ENCODE results near the gene KIAA0825.

DNA sequence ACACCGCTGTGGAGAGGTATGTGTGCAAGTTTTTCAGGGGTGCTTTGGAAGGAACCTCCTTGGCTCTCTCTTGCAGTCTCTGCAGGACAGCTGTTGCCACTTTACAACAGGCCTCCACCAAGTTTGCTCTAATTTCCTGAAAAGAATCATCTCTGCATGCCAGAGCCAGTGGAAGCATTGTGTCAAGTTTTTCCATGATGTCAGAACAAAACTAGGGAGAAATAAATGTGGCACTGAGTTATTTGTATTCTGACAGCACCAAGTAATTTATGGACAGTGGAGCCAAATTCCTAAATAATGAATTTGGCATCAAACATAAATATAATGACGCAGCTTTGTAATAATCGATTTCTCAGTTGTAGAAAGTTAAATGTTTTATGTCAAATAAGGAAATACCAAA, 146.9 kb downstream of the KIAA0825 start:
- TF ChIP-seq, protein P1, sequence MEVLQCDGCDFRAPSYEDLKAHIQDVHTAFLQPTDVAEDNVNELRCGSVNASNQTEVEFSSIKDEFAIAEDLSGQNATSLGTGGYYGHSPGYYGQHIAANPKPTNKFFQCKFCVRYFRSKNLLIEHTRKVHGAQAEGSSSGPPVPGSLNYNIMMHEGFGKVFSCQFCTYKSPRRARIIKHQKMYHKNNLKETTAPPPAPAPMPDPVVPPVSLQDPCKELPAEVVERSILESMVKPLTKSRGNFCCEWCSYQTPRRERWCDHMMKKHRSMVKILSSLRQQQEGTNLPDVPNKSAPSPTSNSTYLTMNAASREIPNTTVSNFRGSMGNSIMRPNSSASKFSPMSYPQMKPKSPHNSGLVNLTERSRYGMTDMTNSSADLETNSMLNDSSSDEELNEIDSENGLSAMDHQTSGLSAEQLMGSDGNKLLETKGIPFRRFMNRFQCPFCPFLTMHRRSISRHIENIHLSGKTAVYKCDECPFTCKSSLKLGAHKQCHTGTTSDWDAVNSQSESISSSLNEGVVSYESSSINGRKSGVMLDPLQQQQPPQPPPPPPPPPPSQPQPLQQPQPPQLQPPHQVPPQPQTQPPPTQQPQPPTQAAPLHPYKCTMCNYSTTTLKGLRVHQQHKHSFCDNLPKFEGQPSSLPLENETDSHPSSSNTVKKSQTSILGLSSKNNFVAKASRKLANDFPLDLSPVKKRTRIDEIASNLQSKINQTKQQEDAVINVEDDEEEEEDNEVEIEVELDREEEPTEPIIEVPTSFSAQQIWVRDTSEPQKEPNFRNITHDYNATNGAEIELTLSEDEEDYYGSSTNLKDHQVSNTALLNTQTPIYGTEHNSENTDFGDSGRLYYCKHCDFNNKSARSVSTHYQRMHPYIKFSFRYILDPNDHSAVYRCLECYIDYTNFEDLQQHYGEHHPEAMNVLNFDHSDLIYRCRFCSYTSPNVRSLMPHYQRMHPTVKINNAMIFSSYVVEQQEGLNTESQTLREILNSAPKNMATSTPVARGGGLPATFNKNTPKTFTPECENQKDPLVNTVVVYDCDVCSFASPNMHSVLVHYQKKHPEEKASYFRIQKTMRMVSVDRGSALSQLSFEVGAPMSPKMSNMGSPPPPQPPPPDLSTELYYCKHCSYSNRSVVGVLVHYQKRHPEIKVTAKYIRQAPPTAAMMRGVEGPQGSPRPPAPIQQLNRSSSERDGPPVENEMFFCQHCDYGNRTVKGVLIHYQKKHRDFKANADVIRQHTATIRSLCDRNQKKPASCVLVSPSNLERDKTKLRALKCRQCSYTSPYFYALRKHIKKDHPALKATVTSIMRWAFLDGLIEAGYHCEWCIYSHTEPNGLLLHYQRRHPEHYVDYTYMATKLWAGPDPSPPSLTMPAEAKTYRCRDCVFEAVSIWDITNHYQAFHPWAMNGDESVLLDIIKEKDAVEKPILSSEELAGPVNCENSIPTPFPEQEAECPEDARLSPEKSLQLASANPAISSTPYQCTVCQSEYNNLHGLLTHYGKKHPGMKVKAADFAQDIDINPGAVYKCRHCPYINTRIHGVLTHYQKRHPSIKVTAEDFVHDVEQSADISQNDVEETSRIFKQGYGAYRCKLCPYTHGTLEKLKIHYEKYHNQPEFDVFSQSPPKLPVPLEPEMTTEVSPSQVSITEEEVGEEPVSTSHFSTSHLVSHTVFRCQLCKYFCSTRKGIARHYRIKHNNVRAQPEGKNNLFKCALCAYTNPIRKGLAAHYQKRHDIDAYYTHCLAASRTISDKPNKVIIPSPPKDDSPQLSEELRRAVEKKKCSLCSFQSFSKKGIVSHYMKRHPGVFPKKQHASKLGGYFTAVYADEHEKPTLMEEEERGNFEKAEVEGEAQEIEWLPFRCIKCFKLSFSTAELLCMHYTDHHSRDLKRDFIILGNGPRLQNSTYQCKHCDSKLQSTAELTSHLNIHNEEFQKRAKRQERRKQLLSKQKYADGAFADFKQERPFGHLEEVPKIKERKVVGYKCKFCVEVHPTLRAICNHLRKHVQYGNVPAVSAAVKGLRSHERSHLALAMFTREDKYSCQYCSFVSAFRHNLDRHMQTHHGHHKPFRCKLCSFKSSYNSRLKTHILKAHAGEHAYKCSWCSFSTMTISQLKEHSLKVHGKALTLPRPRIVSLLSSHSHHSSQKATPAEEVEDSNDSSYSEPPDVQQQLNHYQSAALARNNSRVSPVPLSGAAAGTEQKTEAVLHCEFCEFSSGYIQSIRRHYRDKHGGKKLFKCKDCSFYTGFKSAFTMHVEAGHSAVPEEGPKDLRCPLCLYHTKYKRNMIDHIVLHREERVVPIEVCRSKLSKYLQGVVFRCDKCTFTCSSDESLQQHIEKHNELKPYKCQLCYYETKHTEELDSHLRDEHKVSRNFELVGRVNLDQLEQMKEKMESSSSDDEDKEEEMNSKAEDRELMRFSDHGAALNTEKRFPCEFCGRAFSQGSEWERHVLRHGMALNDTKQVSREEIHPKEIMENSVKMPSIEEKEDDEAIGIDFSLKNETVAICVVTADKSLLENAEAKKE (CRISPR knock-in tag; IDR thresholded peaks at IDR 0.05): no peak
- TF ChIP-seq, protein P2, sequence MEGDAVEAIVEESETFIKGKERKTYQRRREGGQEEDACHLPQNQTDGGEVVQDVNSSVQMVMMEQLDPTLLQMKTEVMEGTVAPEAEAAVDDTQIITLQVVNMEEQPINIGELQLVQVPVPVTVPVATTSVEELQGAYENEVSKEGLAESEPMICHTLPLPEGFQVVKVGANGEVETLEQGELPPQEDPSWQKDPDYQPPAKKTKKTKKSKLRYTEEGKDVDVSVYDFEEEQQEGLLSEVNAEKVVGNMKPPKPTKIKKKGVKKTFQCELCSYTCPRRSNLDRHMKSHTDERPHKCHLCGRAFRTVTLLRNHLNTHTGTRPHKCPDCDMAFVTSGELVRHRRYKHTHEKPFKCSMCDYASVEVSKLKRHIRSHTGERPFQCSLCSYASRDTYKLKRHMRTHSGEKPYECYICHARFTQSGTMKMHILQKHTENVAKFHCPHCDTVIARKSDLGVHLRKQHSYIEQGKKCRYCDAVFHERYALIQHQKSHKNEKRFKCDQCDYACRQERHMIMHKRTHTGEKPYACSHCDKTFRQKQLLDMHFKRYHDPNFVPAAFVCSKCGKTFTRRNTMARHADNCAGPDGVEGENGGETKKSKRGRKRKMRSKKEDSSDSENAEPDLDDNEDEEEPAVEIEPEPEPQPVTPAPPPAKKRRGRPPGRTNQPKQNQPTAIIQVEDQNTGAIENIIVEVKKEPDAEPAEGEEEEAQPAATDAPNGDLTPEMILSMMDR (conservative IDR thresholded peaks at IDR 0.05; ENCODE audit: low read depth in 2 of 2): no peak
- TF ChIP-seq, protein P3, sequence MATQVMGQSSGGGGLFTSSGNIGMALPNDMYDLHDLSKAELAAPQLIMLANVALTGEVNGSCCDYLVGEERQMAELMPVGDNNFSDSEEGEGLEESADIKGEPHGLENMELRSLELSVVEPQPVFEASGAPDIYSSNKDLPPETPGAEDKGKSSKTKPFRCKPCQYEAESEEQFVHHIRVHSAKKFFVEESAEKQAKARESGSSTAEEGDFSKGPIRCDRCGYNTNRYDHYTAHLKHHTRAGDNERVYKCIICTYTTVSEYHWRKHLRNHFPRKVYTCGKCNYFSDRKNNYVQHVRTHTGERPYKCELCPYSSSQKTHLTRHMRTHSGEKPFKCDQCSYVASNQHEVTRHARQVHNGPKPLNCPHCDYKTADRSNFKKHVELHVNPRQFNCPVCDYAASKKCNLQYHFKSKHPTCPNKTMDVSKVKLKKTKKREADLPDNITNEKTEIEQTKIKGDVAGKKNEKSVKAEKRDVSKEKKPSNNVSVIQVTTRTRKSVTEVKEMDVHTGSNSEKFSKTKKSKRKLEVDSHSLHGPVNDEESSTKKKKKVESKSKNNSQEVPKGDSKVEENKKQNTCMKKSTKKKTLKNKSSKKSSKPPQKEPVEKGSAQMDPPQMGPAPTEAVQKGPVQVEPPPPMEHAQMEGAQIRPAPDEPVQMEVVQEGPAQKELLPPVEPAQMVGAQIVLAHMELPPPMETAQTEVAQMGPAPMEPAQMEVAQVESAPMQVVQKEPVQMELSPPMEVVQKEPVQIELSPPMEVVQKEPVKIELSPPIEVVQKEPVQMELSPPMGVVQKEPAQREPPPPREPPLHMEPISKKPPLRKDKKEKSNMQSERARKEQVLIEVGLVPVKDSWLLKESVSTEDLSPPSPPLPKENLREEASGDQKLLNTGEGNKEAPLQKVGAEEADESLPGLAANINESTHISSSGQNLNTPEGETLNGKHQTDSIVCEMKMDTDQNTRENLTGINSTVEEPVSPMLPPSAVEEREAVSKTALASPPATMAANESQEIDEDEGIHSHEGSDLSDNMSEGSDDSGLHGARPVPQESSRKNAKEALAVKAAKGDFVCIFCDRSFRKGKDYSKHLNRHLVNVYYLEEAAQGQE (IDR thresholded peaks at IDR 0.05; ENCODE audit: unreplicated experiment): no peak
- TF ChIP-seq POLR2AphosphoS5 (IDR thresholded peaks at IDR 0.05; ENCODE audit: low read depth) (no peak), ZNF331 (CRISPR knock-in tag; IDR thresholded peaks at IDR 0.05; ENCODE audit: low read depth) (no peak), CREB1 (CRISPR knock-in tag; IDR thresholded peaks at IDR 0.05; ENCODE audit: low read depth) (no peak), EZH2 (IDR thresholded peaks at IDR 0.05; ENCODE audit: low read depth, unreplicated experiment) (no peak), STAT1 (IDR thresholded peaks at IDR 0.05; ENCODE audit: unreplicated experiment) (no peak), NANOG (IDR thresholded peaks at IDR 0.05; ENCODE audit: borderline replicate concordance) (no peak), EZH2phosphoT487 (IDR thresholded peaks at IDR 0.05; ENCODE audit: unreplicated experiment) (no peak)

Measured in GM23338 (cell line).